Activated T-cell treated with anti-CD3 and anti-CD28 coated beads for 4 hours (primary cell): Measurements from ENCODE around the gene LLGL2.
"Not testable (repeated sequence)": the region's sequence is repeated elsewhere in the genome, so short reads cannot be mapped to it uniquely, and the experiment has no call there.

Experiments
- DNase-seq: peaks from one replicate; pipeline ENCODE4 v3.0.0-alpha.2; 2020

LLGL2 gene

GRCh38 chr17:75524970-75525805 is at the start of gene LLGL2:
Gene LLGL2, plus strand, starts transcription at chr17:75525697. Its CDS starts 17,730 bp downstream, at chr17:75543427.
- DNase-seq: peak; percentile 76

- DNase-seq: no peak
These were observed 49.6 kb upstream of the LLGL2 start for GRCh38 chr17:75475851-75476250.

- DNase-seq: no peak
These were observed 49.2 kb upstream of the LLGL2 start for GRCh38 chr17:75476271-75476671.

GRCh38 chr17:75476752-75477489 is 48.6 kb upstream of the LLGL2 start:
- DNase-seq: no peak

- not testable (repeated sequence) for DNase-seq
These were observed 48.0 kb upstream of the LLGL2 start for GRCh38 chr17:75477490-75477862.

- DNase-seq: no peak
These were observed 47.0 kb upstream of the LLGL2 start for GRCh38 chr17:75478508-75478907.

- no peak for DNase-seq
These were observed 45.2 kb upstream of the LLGL2 start for GRCh38 chr17:75480281-75480680.

- DNase-seq: no peak
These were observed 44.1 kb upstream of the LLGL2 start for GRCh38 chr17:75481194-75482068.

- DNase-seq: no peak
These were observed 43.2 kb upstream of the LLGL2 start for GRCh38 chr17:75482098-75482942.

GRCh38 chr17:75485688-75486087 is 39.8 kb upstream of the LLGL2 start:
- DNase-seq: no peak

GRCh38 chr17:75486151-75486550 is 39.3 kb upstream of the LLGL2 start:
- DNase-seq: no peak

GRCh38 chr17:75486951-75487350 is 38.5 kb upstream of the LLGL2 start:
- no peak for DNase-seq

GRCh38 chr17:75487351-75488070 is 38.0 kb upstream of the LLGL2 start:
- DNase-seq: peak; percentile 11

- no peak for DNase-seq
These were observed 36.6 kb upstream of the LLGL2 start for GRCh38 chr17:75488693-75489510.

- no peak for DNase-seq
These were observed 36.0 kb upstream of the LLGL2 start for GRCh38 chr17:75489511-75489955.

GRCh38 chr17:75490173-75490743 is 35.2 kb upstream of the LLGL2 start:
- no peak for DNase-seq

GRCh38 chr17:75490953-75491649 is 34.4 kb upstream of the LLGL2 start:
- no peak for DNase-seq

- no peak for DNase-seq
These were observed 33.8 kb upstream of the LLGL2 start for GRCh38 chr17:75491680-75492079.

GRCh38 chr17:75492555-75493168 is 32.8 kb upstream of the LLGL2 start:
- DNase-seq: no peak
